LHCN-M2 (cell line): Measurements from ENCODE around the gene DDX56. TPM values are rescaled to one million over a fixed set of nuclear protein-coding genes. Genes with fewer than 3 reads are reported as not detected.
"Not testable (repeated sequence)": the region's sequence is repeated elsewhere in the genome, so short reads cannot be mapped to it uniquely, and the experiment has no call there.

Experiments
- DNase-seq: peaks from one replicate; pipeline ENCODE4 v3.0.0-alpha.2; 2012; ENCODE audit warnings: low read depth
- total RNA-seq: library from RNA; depleted of rRNA; stranded (reverse); fragments of >200 nt; gene quantifications from 2 replicates; pipeline ENCODE4 v1.2.3, GENCODE V29; 2014

DDX56 gene
- total RNA-seq, 1 experiment from 2014 or later: 122 TPM

DNA sequence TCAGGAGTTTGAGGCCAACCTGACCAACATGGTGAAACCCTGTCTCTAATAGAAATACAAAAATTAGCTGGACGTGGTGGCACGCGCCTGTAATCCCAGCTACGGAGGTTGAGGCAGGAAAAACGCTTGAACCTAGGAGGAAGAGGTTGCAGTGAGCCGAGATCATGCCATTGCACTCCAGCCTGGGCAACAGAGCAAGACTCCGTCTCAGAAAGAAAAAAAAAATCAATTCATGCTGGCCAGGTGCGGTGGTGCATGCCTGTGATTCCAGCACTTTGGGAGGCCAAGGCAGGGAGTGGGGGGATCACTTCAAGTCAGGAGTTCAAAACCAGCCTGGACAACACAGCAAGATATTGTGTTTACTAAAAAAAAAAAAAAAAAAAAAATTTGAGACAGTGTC is 23.5 kb upstream of the DDX56 start:
- DNase-seq: not testable (repeated sequence)

DNA sequence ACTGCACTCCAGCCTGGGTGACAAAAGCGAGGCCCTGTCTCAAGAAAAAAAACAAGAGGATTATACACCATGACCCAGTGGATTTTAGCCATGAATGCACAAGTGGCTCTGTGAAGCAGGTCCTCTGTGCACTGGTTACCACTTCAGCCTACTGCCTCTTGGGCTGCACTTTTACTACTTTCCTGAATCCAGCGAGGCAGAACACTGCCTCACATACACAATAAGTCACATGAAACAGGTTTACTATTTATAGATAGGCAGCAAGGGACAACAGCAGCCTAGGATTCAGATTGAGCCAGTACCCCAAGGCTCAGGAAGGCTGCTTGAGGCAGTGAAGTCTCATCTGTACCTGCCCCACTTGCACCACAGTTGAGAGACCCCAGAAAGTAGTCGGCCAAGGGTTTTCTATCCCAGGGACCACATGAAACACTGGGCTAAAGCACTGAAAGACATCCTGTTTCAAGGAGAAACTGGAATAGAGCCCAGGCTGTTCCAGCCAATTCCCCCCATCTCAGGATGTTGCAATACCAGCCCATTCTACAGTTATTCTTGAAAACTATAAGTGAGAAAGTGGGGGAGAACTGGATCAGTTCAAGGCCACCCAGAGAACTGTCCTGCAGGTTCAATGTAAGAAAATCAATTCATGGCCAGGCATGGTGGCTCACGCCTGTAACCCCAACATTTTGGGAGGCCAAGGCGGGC is 22.4 kb upstream of the DDX56 start:
- no peak for DNase-seq

DNA sequence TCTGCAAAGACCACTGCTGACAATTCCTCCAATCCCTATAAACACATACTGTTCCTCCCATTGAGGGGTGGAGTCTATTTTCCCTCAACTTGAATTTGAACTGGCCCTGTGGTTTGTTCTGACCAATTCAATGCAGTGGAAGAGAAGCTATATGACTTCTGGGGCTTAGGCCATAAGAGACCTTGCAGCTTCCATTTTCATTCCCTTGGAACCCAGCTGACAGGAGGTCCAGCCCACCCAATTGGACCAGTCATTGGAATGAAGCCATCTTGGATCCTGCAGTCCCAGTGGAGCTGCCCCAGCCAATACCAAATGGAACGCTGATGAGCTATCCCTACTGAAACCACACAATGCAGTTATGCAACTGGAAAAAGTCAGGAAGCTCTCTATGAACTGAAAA is 17.2 kb upstream of the DDX56 start:
- DNase-seq: no peak

DNA sequence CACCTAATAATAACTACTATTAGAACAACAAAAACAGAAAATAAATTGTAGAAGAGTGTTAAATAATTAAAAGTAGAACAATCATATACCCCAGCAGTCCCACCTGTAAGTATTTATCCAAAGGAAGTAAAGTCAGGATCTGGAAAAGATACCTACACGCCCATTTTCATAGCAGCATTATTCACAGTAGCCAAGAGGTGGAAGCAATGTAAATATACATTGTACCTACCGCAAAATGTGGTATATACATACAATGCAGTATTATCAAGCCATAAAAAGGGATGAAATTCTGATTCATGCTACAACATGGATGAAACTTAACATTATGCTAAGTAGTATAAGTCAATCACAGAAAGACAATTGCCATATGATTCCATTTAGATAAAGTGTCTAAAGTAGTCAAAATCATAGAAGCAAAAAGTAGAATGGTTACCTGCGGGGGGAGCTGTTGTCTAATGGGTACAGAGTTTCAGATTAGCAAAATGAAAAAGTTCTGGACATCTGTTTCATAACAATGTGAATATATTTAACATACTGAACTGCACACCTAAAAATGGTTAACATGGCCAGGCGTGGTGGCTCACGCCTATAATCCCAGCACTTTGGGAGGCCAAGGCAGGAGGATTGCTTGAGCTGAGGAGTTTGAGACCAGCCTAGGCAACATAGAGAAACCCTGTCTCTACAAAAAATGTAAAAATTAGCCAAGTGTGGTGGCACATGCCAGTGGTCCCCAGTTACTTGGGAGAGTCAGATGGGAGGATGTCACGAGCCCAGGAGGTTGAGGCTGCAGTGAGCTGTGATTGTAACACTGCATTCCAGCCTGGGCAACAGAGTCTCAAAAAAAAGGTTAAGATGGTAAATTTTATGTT is 14.4 kb upstream of the DDX56 start:
- DNase-seq: peak; percentile 75

DNA sequence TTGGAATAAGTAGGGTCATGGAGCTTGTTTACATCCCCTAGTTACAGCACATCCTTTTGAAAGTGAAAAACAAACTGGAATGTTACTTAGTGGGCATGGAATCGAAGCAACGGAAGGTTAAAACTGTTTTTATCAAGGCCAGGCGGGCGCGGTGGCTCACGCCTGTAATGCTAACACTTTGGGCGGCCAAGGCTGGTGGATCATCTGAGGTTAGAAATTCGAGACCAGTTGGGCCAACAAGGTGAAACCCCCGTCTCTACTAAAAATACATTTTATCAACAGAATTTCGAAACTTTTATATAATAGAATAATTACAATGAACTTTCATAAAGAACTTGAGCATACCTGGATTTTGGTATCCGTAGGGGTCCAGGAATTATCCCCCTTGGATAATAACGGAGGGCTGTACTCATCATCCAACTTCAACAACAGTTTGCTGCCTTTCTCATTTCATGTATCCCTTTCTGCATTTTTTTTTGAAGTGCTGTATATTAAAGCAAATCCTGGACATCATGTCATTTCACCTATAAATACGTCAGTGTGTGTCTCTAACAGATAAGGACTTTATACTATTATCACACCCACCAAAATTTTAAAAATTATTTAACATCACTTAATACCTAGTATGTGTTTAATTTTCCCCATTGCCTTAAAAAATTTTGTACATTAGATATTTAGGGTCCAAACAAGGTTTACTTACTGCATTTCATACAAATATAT is 9.6 kb upstream of the DDX56 start:
- DNase-seq: no peak

DNA sequence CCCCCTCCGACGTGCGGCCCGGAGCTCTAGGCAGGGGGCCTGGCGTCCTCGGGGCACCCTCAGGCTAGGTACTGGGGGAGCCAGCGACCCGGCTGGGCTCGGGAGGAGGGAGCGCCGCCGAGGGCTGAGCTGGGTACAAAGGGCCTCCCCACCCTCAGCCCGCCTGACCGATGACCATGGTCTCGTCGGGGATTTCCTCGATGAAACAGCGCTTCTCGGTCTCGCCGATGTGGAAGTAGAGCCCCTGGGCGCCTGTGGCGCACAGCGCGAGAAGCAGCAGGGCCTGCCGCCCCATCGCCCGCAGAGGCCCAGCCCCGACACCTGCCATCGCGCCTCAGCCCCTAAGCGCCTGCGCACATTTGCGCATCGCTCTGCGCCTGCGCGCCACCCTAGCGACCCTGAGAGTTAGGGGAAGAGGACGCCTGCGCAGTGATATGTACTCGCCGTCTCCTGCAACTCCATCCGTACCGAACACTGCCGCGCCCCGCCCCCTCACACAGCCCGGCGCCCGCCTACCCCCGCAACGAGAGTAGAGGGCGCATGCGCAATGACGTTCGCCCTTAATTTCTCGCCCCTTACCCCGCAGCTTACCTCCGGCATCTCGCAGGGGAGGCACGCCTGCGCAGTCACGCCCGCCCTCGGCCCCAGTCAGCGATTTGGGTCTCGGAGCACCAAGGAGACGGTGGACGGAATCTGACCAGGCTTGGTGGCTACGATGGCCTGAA is 8.3 kb upstream of the DDX56 start, which contains the start of gene TMED4:
Gene TMED4, minus strand, starts transcription at position 353 of the 725 bp plus-strand sequence. Its CDS starts 25 bp downstream, at position 328.
- peak; percentile 99 for DNase-seq

DNA sequence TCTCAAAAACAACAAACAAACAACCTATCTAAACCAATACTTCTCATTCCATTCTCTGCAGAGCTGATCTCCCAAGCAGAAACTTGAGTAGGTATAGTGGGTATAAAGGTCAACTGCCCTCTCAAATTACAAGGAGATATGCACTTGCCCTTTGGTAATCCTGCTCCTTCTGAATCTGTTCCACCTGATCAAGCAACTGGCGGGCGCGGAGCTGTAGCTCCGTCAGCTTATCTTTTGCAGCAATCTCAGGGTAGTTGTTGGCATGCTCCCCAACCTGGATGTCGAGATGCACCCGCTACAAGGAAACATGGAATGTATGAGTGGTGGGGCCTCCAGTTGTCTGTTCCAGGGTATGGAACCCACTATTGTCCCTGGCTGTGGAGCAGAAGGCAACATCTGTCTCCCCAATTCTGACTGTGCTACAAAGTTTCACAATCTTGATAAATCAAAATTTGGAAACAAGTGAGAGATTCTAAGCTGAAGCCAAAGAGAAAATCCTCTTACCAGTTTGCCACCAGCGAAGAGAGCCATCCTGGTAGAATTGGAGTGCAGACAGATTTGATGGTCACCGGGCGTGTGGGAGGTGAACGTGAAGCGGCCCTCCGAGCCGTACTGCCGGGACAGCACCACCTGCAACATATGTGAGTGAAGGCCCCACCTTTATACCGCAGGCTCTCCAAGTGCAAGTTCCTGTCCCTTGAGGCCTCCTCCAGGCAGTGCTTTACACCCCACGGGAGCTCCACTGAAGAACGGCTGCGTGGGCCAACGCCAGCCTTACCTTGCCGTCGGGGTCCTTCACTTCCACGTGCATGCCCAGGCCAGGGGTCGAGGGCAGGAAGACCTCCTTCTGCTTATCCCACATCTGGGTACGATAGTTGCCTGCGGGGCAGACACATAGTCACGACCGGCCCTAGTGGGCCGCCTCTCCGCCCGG is 7.5 kb upstream of the DDX56 start:
- no peak for DNase-seq

DNA sequence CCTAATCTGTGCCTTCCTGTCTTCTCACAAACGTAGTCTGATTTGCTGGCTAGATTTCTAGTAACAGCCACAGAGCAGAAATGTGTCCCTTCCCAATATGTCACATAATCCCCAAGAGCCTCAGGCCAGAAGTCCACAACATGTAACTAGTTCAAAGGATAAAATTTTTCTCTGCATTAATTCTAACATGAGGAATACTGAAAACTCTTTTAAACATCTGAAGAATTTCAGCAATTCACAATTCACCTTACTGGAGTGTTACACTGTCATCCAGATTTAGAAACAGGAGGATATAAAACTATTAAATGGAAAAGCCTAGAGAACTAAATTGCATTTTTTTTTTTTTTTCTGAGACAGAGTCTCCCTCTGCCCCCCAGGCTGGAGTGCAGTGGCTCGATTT is 2.5 kb upstream of the DDX56 start:
- no peak for DNase-seq

DNA sequence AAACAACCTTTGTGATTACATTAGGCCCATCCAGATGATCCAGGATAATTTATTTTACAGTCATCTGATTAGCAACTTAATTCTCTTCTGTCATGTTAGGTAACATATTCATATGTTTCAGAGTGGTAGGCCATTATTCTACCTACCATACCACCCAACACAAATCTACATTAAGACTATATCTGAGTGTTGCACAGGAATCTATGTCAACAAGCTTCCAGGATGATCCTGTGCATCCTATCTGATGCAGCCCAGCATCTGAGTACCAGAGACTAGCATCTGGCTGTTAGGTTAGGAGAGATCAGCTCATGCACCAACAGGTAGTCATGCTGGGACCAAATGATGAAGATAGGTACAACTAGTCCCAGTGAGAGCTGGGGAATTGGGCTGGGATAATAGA is 1.3 kb upstream of the DDX56 start:
- no peak for DNase-seq

DNA sequence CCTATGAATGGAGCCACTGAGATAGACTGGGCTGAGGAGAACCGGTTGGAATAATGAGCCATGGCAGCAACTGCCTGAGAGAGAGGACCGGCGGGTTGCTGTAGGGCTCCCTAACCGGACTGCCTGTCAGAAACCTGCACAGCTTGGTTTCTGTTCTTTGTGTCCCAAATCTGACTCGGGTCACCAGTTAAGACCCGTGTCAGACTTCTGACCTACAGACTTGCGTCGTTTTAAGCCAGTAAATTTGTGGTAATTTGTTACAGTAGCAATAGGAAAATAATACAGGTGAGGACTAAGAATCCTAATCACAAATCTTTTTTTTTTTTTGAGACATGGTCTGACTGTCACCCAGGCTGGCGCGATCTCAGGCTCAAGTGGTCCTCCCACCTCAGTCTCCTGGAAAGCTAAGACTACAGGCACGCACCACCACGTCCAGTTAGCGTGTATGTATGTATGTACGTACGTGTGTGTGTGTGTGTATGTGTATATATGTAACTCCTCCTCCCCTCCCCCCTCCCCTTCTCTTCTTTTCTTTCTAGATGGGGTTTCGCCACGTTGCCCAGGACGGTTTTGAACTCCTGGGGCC is 672 bp upstream of the DDX56 start:
- DNase-seq: no peak

DNA sequence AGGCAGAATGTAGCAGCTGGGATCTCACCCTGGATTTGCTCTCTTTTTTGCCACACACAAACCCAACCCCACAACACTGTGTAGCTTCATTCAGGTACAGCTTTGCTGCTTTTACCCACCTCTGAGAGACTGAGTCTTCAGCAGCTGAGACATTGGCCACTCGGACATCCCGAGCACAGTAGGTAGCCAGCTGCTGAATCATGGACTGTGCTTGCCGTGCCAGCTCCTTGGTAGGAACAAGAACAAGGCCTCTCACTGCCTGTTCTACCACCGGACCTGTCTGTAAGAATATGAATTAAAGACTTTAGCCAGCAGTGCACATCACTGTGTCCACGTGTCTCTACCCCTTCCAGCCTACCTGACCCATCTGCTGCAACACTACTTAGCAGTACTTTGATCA is 937 bp downstream of the DDX56 start:
- DNase-seq: no peak

DNA sequence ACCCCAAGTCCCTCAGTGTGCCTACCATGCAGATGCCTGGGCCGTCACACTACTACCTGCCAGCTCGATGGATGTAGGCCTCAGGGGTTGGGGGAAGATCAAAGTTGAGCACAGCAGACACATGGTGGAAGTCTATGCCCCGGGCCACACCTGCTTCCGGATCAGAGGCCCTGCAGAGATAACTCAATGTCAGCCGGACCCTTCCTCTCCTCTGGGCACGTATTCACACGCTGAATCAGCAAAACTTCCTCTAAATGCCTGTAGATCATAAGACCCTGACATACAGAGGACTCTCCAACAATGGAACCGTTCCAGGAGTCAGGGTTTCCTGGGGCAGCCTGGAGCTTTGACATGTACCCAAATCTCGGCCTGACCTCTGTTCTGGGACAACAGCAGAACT is 3.7 kb downstream of the DDX56 start:
- no peak for DNase-seq

DNA sequence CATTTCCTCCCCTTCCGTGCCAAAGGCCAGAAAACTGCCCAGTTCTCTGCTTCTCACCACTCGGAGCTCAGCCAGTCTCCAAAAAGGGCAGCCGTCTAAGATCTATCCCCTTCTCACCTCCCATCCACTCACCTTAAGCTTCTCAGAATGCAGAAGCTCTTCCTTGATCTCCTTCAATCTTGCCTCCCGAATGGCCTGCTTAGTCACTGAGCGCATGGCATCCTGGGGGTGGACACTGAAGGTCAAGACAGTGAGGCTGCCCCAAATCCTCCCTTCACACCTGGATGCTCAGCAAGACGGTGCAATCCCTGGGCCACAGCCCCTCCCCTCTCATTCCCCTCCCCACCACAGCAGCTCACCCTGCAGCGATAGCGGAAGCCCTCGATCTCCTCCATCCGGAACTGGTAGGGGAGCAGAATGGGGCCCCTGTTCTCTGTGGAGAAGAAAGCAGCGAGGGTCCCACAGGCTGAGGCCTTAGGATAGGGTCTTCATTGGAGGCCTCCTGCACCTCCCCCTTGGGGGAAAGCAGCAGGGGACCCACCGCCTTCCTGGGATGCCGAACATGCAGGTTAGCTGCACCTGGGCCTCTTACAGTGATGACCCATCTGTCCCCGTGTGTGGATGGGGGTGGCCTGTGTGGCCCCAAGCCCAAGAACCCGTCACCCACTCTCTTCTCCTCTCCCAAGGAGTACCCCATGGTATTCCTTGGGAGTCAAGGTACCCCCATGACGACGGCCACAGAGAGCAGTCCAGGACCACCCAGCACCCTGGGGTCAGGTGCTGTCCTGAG is 4.7 kb downstream of the DDX56 start:
- no peak for DNase-seq

DNA sequence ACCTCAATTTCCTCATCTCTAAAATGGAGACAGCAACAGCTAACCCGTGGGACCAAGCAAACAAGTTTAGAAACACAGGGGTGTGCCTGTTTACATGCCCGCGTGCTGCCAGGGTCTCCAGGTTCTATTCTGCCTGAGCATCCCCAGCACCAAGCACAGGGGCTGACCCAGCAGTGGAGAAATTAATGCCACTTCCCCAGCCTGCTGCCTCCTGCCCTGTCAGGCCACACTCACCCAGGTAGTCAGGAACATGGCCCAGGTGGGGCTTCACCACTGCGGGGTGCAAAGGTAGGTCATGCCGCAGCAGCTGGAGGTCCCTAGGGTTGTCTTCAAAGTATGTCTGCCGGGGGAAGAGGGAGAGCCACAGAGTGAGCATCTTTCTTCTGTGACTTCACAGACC is 5.8 kb downstream of the DDX56 start:
- DNase-seq: no peak

DNA sequence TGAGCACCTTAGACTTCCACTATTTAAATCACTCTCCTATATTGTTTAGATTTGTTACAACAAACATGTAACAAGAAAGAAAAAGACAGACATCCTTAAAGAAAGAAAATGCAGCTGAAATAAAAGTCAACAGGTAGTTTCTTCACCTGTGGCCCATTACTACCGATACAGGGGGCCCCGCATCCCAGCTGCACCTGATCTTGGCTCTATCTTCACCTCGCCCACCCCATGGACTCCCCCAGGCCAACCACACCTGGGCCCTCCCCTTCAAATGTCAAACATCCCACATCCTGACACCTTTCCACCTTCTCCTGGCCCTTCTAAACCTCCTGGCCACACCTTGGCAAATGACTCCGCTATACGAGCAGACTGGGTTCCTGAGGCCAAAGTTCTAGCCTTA is 7.0 kb downstream of the DDX56 start:
- DNase-seq: no peak

DNA sequence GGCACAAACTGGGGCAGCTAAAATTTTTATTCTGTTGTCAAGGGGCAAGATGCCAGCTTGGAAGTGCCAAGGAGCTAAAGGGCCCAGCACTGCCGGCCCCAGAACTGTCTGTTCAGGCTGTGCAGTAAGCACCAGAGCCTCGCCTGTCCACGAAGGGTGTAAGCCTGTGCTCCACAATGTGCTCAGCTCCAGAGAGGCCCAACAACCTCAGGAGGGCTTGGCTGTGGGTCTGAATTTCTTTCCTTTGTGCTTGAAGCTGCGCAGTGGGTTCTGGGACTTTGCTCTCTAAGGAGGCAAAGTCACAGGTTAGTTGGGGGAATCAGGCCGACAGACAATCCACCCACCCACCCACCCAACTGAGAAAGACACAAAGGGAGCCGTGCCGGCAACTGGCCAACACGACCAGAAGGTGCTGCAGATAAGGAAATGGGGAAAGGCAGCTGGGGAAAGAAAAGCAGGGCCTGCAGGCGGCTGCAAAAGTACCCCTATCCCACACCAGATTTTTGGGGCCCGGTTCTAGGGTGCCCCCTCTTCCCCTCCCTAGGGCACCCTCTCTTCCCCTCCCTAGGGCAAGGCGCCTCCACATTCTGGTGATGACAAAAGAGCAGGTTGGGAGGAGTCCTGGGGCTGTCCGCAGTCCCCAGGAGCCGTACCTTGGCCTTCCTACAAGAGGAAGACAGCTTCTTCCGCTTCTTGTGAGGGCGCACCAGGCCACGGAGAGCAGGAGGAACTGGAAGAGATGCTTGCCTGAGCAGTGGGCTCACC is 7.7 kb downstream of the DDX56 start:
- DNase-seq: no peak

DNA sequence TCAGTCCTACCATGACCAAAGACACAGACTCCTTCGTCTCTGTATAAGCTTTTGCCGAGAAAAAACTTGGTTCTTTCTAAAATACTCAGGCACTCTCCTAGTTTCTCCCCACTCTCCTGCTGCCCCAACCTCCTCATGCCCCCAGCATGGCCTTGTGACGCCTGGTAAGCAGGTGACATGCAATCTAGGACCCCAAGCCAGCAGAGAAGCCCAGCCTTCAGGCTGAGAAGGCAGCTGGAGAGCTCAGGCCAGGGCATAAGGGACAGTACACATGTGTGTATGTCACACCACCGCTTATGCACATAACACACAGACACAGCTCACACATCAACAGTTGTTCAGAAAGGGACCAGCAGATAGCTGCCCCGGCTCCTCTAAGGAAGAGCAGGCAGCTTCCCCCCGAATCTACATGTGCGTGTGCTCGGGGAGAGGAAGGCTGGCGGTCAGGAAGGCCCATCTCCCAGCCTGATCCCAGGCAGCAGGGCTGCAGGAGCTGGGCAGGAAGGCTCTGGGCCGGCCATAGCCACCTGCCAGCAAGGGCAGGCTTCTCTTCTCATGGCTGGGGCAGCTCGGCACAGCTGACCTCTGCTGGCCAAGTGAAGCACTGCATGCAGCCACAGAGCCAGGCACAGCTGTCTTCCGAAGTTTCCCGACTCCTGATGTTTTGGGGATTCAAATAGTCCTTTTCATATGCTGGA is 8.5 kb downstream of the DDX56 start:
- peak; percentile 55 for DNase-seq

DNA sequence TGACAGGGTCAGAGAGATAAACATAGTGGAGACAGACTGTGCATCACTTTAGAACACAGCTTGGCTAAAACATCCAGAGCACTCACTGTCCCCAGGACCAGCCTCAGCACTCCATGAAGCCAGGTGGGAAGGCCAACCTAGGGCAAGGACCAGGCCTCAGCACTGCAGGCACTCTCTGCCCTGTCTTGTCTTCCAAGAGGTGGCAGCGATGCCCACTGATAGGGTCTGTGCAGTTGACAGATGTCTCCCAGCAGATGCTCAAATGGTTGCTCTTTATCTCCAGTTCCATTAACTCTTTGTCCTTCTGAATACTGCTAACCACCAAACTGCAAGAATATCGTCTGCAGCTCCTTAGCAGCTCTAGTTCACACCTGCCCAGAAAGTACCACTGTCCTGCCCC is 9.1 kb downstream of the DDX56 start:
- DNase-seq: no peak
